ENCODE results near the gene FAM168A. TPM values are rescaled to one million over a fixed set of nuclear protein-coding genes. Genes with fewer than 3 reads are reported as not detected.

FAM168A gene
- total RNA-seq, 1 experiment from 2014 or later = 21.1 TPM

DNA sequence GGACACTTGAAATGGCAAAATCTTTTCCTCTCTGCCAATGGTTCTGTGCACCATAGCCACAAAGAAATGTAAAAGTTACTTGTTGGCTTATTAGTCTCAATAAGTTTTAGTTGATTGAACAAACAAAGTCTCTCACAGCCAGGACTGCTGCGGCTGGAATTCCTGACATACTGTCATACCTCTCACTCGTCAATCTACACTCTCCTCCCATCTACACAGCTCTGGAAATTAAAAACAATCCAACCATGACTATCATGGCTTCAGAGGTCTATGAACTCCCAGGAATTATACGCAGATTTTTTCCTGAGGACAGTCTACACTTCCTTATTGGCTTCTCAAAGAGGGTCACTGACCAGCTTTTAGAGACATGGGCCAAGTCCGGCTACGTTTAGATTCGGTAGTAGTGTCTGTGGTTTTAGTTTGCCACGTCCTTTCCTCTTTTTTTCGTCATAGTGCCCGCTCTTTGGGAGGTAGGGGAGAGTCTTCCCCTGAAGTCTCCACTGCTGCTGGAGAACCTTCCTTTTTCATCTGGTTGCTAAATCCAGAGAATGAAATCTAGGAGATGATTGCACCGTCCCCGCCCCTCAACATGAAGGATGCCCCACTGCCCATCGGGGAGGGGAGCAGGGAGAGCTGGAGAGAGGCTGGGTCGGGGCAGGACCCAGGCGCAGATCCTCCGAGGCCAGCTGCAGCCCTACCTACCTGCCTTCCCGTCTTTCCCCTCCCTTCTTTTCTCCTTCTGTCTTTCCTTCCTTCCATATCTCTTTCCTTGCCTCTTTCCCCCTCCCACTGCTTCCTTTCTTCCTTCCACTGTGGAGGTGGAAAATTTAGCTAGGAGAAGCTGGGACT, 47.4 kb upstream of the FAM168A start:
- no peaks in the 10 kb centered on the region for H4K20me1 ChIP-seq (ENCODE audit: control insufficient read depth, insufficient read depth, insufficient read length)
- H2BK120ac ChIP-seq (ENCODE audit: low read depth, low read length, poor library complexity, severe bottlenecking) = no peak overlapping the region
- H3K14ac ChIP-seq (ENCODE audit: insufficient read depth, low read length) = 0 out of 2 replicates have a peak overlapping the region, but pooled peaks have one; percentile 11
- no peaks in the 10 kb centered on the region for H3K9me3 ChIP-seq (ENCODE audit: control insufficient read depth, low read depth, low read length)
- no peak overlapping the region for H3K4ac ChIP-seq (ENCODE audit: low read depth, low read length)
- no peak overlapping the region for H4K91ac ChIP-seq (ENCODE audit: insufficient read length, low read depth, low read length)
- H3K56ac ChIP-seq (ENCODE audit: insufficient read length, low read depth, low read length) = no peak overlapping the region
- H3K27me3 Mint-ChIP-seq (ENCODE audit: low read depth) = peaks cover 12% of the 10 kb centered on the region
- no peak overlapping the region for H2BK12ac ChIP-seq (ENCODE audit: insufficient read length, low read depth, low read length)
- H3T11ph ChIP-seq (ENCODE audit: low read length) = no peak overlapping the region
- no peaks in the 10 kb centered on the region for H3K79me1 ChIP-seq (ENCODE audit: insufficient read depth, low read depth, low read length, poor library complexity, severe bottlenecking)
- H3K9me3 Mint-ChIP-seq = no peaks in the 10 kb centered on the region
- H3K23ac ChIP-seq (ENCODE audit: insufficient read length, low read depth, low read length) = no peak overlapping the region
- no peak overlapping the region for H2AK5ac ChIP-seq (ENCODE audit: insufficient read length, low read length)
- H3K27ac ChIP-seq (ENCODE audit: insufficient read length, low read depth, low read length) = no peak overlapping the region
- H2BK5ac ChIP-seq (ENCODE audit: insufficient read length, low read length) = no peak overlapping the region
- no peak overlapping the region for H2BK15ac ChIP-seq (ENCODE audit: low read depth, low read length)
- peaks cover 37 to 45% of the 10 kb centered on the region in 2 experiments for H3K4me1 Mint-ChIP-seq
- peak overlapping the region; percentile 9 for H3K18ac ChIP-seq (ENCODE audit: insufficient read length, low read depth, low read length)
- H3K23me2 ChIP-seq (ENCODE audit: insufficient read length, low read depth, low read length, poor library complexity, severe bottlenecking) = peaks cover 18% of the 10 kb centered on the region
- H3K4me3 Mint-ChIP-seq = peak overlapping the region; percentile 73 to 85
- H3K27me3 ChIP-seq (ENCODE audit: insufficient read depth, low read length) = no peaks in the 10 kb centered on the region; the same call in 1 of the 2 replicates
- peak overlapping the region; percentile 1 for H3K9ac ChIP-seq (ENCODE audit: extremely low read depth, insufficient read length, low read length)
- H3K4me1 ChIP-seq (ENCODE audit: insufficient read depth, low read length) = 0 out of 2 replicates have a peak, but pooled peaks cover 2% of the 10 kb centered on the region
- TF ChIP-seq, protein P1, sequence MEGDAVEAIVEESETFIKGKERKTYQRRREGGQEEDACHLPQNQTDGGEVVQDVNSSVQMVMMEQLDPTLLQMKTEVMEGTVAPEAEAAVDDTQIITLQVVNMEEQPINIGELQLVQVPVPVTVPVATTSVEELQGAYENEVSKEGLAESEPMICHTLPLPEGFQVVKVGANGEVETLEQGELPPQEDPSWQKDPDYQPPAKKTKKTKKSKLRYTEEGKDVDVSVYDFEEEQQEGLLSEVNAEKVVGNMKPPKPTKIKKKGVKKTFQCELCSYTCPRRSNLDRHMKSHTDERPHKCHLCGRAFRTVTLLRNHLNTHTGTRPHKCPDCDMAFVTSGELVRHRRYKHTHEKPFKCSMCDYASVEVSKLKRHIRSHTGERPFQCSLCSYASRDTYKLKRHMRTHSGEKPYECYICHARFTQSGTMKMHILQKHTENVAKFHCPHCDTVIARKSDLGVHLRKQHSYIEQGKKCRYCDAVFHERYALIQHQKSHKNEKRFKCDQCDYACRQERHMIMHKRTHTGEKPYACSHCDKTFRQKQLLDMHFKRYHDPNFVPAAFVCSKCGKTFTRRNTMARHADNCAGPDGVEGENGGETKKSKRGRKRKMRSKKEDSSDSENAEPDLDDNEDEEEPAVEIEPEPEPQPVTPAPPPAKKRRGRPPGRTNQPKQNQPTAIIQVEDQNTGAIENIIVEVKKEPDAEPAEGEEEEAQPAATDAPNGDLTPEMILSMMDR (conservative IDR thresholded peaks at IDR 0.05) = no peak
- no peaks in the 10 kb centered on the region for H3K36me3 Mint-ChIP-seq (ENCODE audit: insufficient read depth in 1 of 3, low read depth in 3 of 3)
- no CpG with 5 or more reads among the region's 16 CpGs for WGBS (ENCODE audit: extremely low coverage, insufficient read length, low lambda C conversion rate)
- H3K79me2 ChIP-seq (ENCODE audit: insufficient read depth, low read length) = no peaks in the 10 kb centered on the region
- H3K27ac Mint-ChIP-seq = peak overlapping the region; percentile 45 to 92 (median 47); a peak in 5 of 7 replicates
- H3K4me2 ChIP-seq (ENCODE audit: insufficient read depth, insufficient read length, low read length) = peak overlapping the region; percentile 68
- H4K5ac ChIP-seq (ENCODE audit: insufficient read length, low read depth, low read length) = no peak overlapping the region
- no peak overlapping the region for H4K8ac ChIP-seq (replicated peaks; ENCODE audit: insufficient read length, low read depth, low read length)
- DNase-seq = peak; percentile 50
- no peak overlapping the region for H2BK20ac ChIP-seq (ENCODE audit: low read depth, low read length, poor library complexity, severe bottlenecking)
- H2AFZ ChIP-seq (ENCODE audit: low read length) = no peak overlapping the region
